HG03097 (cell line): ENCODE results near the gene TPPP2.
"Not testable (repeated sequence)": the region's sequence is repeated elsewhere in the genome, so short reads cannot be mapped to it uniquely, and the experiment has no call there.

ENCODE experiments used
- ATAC-seq: cut with Tn5 transposase; IDR thresholded peaks from one replicate; pipeline ENCODE4 v1.9.1; 2021; ENCODE audit not compliant: unreplicated experiment, low FRiP score

TPPP2 gene

DNA sequence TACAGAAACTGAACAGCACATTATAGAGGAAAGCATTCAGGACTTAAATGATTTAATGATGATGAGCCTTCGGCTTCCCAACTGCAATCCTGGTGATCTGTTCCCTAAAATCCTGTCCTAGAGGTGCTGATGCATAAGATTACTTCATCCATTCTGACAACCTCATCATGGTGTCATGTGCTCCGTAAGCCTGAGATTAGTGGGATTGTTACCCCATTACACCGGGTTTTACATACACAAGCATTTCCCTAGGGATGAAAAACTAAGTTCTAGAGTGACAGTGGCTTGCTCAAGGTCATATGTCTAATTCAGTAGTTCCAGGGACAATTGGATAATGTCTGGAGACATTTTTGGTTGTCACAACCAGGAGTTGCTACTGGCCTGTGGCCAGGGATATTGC, 7.1 kb downstream of the TPPP2 start:
- ATAC-seq, result no peak

DNA sequence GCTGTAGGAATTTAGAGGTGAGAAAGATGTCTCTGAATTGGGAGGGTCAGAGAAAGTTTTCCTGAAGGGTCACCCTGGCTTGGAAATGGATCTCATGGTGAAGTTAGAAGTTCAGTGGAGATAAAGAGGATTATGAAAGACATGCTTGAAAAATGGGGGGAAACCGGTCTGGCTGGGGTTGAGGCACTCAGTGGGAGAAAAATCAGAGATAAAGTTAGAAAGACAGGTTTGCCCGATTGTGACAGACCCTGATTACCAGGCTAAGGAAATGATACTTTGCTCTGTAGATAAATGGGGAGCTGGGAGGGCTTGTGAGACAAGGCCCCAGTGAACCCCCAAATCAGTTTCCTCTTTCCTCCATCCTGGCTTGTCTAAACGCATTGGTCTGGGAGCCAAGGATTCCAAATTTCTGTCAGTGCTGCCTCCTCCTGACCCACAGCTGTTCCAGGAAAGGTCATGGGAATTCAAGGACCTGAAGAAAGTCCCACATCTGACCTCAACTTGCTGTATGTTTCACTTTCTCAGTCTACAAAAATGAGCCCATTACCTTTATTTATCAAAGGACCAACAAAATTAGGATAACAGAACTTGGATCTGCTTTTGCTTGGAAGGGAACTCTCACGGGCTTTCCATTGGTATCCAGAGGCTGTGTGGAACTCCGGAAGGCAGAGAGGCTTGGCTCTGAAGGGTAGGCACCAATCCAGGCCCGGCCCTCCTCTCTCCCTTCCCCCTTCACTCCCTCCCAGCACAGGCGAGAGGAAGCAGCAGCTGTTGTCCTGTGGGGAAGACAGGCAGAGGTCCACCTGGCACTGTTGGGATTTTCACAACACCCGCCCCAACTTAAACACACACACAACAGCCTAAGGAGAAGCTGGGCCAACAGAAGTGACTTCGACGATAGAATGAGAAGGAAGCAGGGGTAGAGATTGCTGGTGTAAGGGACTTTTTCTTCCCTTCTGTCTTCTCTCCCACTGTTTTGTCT, 8.7 kb downstream of the TPPP2 start:
- ATAC-seq, result no peak

- no peak for ATAC-seq
These were observed 9.8 kb downstream of the TPPP2 start for GRCh38 chr14:21039585-21040369.

DNA sequence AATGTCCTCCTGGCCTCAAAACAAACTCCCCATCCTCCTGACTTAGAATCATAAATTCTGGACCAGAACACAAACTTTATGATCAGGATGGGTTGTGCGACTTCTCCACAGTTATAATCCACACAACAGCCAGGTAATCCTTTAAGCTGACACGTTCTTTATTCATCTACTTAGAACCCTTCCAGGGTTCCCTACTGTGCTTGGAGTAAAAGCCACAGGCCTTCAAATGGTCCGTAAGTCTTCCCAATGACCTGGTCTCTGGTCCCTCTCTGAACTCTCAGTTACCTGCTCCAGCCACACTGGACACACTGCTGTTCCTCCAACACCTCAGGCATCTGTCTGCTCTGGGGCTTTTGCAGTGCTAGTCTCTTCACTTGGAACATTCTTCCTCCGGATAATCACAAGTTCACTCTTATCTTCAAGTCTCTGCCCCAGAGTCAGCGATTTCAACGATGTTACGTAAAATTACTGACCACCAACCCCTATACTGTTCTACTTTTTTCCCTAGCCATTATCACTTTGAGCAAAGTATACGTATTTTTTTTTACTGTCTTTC, 10.4 kb downstream of the TPPP2 start:
- ATAC-seq, result no peak

- ATAC-seq, result not testable (repeated sequence)
These were observed 10.9 kb downstream of the TPPP2 start for GRCh38 chr14:21040941-21041340.

DNA sequence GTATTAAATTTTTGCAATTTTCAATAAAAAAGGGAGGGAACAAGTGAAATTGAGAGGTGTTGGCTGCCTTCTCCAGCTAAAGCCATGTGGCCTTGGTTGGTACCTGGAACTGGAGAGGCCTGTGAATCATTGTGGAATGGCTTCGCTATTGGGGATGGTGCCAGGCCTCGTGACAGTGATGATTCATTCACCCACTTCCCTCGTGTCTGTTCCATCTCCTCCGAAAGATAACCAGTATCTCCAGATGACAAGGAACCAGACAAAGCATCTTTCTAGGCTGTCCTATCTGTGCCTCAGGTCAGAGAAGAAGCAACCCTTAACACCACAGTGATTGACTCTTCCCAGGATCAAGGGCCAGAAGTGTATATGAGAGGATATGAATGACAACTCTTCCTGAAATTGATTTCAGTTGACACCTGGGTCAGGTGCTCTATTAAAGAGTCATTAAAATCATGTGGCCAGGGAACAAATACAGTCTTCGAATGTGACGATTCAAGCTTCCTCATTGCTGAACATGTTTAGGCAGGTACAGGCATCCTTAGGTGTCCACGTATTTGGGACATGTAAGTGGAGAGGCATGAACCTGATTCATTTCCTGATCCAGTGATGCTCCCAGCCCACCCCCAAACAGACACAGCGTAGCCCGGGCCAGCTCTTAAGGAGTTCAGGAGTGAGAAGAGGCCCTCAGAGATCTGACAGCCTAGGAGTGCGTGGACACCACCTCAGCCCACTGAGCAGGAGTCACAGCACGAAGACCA, 11.8 kb downstream of the TPPP2 start, which contains the start of gene RNASE7:
TSS of gene RNASE7 (plus strand) at position 687 of the 758 bp plus-strand sequence. CDS start 631 bp downstream, outside the sequence.
- ATAC-seq, result no peak

GRCh38 chr14:21042918-21043317, 12.9 kb downstream of the TPPP2 start:
- no peak for ATAC-seq

- ATAC-seq, result no peak
These were observed 13.5 kb downstream of the TPPP2 start for GRCh38 chr14:21043387-21043973.

DNA sequence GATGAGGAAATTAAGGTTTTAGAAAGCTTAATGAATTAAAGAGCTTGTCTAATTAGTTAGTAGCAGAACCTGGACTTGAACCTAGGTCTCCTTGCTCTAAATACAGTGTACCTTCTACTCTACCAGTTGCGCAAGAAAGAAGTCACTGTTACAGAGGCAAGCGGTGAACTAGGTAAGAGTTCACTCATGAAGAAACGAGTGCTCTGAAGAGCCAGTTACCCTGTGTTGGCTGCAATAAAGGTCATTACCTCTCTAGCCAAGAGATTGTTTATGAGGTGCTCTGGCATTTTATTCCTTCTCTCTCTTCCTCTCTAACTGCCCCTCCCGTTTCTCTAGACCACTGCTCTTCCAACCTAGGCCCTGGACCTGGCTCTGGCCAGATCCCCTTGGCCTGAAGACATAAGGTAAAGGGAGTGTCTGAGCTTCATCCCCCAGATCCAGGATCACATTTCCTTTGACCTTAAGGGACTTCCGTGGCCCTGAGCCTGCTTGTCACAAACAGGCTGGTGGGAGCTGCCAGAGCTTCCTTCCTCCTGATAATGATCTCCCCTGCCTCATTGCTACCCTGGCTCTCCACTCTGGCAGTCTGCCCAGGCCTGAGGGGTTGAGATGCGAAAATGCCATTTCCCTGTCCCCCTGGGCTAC, 14.1 kb downstream of the TPPP2 start:
- ATAC-seq, result no peak

- no peak for ATAC-seq
These were observed 17.4 kb downstream of the TPPP2 start for GRCh38 chr14:21047378-21047781.

DNA sequence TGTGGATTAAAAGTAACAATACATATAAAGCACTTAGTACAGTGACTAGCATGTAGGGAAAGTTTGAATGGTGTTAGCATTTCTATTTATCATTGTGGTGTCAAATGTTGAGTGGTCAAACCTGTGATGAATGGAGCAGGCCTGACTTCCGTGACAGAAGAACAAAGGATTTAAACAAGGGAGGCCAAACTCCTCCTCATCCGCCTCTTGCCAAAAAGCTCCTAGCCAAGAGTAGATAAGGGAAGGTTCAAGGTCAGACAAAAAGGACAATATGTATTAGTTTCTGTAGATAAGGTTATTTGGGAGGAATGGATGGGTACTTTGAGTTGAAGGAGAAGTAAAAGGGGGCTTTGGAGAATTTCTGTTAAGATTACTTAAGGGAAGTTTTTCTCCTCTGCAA, 18.6 kb downstream of the TPPP2 start:
- no peak for ATAC-seq

- ATAC-seq, result no peak
These were observed 19.3 kb downstream of the TPPP2 start for GRCh38 chr14:21049271-21049673.

DNA sequence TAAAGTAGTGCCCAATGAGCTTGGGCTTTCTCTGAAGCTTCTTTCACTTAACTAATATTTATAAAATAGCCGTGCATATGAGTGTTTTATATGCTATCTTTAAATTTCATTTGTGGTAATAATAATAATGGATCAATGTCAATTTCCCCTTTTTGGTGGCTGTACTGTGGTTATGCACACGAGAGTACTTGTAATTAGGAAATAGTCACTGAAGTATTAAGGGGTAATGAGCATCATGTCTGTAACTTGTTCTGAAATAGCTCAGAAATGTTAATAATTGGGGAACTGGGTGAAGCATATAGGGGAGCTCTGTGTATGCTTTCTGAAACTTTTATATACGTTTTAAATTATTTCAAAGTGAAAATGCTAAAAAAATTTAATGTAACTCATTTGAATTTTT, 20.6 kb downstream of the TPPP2 start:
- no peak for ATAC-seq

GRCh38 chr14:21053184-21054122, 23.4 kb downstream of the TPPP2 start:
- no peak for ATAC-seq

- ATAC-seq, result no peak
These were observed 24.2 kb downstream of the TPPP2 start for GRCh38 chr14:21054123-21054767.

DNA sequence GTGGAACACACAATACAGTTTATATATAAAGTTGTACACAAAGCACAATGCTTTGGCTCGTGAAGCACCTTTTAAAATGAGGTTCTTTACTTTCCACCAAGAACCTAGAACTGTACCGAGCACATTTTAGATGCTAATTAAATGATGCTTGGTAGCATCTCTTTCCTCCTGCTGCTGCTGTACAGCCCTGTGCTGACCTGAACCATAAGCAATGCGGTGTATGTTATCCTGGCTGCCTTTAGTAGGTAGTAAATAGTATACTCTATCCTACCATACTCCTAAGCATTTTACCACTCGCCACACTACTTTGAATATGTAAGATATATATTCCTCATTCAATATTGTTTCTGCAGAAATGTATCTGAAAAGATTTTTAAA, 24.7 kb downstream of the TPPP2 start:
- ATAC-seq, result no peak

GRCh38 chr14:21055432-21056117, 25.6 kb downstream of the TPPP2 start:
- ATAC-seq, result no peak
